A172 (cell line): ENCODE data around the gene RPTN. TPM values are rescaled to one million over a fixed set of nuclear protein-coding genes. Genes with fewer than 3 reads are reported as not detected.

ENCODE experiments used
- DNase-seq: peaks from one replicate; pipeline ENCODE4 v3.0.0-alpha.2; 2015; ENCODE audit warnings: low spot score
- total RNA-seq: library from RNA; depleted of rRNA; stranded (reverse); fragments of >200 nt; shearing (Covaris generic); gene quantifications from 2 replicates; pipeline ENCODE4 v1.2.3, GENCODE V29; 2014; rRNA removed

Gene RPTN
- total RNA-seq, 1 experiment from 2014 or later, result not detected

DNA sequence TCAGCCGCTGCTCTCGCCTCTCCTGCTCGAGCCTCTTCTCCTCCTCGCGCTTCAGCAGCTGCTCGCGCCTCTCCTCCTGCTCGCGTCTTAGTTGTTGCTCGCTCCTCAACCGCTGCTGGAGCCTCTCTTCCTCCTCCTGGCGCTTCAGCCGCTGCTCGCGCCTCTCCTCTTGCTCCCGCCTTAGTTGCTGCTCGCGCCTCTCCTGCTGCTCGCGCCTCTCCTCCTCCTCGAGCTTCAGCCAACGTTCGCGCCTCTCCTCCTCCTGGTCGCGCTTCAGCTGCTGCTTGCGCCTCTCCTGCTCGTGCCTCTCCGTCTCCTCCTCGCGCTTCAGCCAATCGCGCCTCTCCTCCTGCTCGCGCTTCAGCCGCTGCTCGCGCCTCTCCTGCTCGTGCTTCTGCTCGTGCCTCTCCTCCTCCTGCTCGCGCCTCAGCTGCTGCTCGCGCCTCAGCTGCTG is 47.5 kb downstream of the RPTN start:
- DNase-seq, result no peak

DNA sequence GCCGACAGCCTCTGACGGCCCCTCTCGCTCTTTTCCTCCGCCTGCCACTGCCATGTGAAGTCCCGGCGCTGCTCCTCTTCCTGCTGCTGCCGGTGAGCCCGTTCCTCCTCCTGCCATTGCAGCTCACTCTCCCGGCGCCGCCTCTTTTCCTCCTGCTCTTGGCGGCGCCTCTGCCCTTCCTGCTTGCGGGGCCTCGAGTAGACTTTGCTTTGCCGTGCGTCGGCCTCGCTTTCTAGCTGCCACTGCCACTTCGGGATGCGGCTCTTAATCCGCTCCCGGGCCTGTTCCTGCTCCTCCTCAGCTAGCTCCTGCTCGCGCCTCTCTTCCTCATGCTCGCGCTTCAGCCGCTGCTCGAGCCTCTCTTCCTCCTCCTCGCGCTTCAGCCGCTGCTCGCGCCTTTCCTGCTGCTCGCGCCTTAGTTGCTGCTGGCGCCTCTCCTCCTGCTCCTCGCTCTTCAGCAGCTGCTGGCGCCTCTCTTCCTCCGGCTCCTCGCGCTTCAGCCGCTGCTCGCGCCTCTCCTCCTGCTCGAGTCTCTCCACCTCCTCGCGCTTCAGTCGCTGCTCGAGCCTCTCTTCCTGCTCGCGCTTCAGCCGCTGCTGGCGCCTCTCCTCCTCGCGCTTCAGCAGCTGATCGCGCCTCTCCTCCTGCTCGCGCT is 48.0 kb downstream of the RPTN start:
- DNase-seq, result no peak

GRCh38 chr1:152110365-152110859 is 48.6 kb downstream of the RPTN start:
- peak; percentile 55 for DNase-seq

DNA sequence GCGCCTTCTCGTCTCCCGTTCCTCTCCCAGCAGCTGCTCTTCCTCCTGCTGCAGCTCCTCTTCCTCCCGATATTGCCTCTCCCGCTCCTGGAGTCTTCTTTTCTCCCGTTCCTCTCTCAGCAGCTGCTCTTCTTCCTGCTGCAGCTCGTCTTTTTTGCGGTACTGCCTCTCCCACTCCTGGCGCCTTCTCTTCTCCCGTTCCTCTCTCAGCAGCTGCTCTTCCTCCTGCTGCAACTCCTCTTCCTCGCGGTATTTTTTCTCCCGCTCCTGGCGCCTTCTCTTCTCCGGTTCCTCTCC is 49.1 kb downstream of the RPTN start:
- no peak for DNase-seq

DNA sequence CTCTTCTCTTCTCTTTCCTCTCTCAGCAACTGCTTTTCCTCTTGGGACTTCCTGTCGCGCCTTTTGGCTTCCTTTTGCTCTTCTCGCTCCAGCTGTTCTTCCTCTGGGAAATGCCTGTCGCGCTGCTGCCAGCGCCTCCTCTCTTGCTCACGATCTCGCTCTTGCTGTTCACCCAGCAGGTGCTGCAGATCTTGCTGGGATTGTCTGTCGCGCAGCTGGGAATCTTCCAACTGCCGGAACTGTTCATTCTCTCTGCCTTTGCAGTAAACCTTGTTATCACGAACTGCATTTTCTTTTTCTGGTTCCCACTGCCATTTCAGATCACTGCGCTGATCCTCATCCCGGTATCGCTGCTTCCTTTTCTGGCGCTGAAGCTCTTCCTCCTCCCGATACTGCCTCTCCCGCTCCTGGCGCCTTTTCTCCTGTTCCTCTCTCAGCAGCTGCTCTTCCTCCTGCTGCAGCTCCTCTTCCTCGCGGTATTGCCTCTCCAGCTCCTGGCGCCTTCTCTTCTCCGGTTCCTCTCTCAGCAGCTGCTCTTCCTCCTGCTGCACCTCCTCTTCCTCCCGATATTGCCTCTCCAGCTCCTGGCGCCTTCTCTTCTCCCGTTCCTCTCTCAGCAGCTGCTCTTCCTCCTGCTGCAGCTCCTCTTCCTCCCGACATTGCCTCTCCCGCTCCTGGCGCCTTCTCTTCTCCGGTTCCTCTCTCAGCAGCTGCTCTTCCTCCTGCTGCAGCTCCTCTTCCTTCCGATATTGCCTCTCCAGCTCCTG is 49.6 kb downstream of the RPTN start:
- DNase-seq, result no peak

DNA sequence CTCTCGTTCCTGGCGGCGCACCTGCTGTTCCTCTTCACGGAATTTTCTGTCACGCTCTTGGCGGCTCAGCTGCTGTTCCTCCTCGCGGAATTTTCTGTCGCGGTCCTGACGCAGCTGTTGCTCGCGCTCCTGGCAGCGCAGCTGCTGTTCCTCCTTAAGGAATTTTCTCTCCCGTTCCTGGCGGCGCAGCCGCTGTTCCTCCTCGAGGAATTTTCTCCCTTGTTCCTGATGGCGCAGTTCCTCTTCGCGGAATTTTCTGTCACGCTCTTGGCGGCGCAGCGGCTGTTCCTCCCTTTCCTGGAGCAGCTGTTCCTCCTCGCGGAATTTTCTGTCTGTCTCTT is 50.2 kb downstream of the RPTN start:
- DNase-seq, result no peak

GRCh38 chr1:152107984-152108881 is 50.8 kb downstream of the RPTN start:
- DNase-seq, result no peak

GRCh38 chr1:152107031-152107983 is 51.7 kb downstream of the RPTN start:
- DNase-seq, result no peak

- no peak for DNase-seq
Measured at GRCh38 chr1:152104854-152105253, 54.2 kb downstream of the RPTN start.

Other genes starting within 250 kb of the RPTN start
- 9.5 and 11.2 TPM in 2 replicates for gene THEM4, start 249.7 kb downstream of the RPTN start, total RNA-seq
- 760 and 801 TPM in 2 replicates for gene S100A10, start 165.4 kb downstream of the RPTN start, total RNA-seq
- 517 and 658 TPM in 2 replicates for gene S100A11, start 122.2 kb downstream of the RPTN start, total RNA-seq
- gene TCHHL1, start 70.2 kb downstream of the RPTN start, total RNA-seq, result not detected in 2 replicates
- gene TCHH, start 43.8 kb downstream of the RPTN start, total RNA-seq, result 0.02 TPM in 1 of 2 replicates, not detected in the other
- not detected in 2 replicates for gene HRNR, start 65.0 kb upstream of the RPTN start, total RNA-seq
- gene FLG, start 166.0 kb upstream of the RPTN start, total RNA-seq, result not detected in 2 replicates
- gene FLG2, start 200.8 kb upstream of the RPTN start, total RNA-seq, result not detected in 2 replicates